GM21390 (cell line): ENCODE measurements around the gene HCK.

Experiments used
- ATAC-seq: cut with Tn5 transposase; IDR thresholded peaks from one replicate; pipeline ENCODE4 v1.9.1; 2021; ENCODE audit not compliant: unreplicated experiment

HCK gene

DNA sequence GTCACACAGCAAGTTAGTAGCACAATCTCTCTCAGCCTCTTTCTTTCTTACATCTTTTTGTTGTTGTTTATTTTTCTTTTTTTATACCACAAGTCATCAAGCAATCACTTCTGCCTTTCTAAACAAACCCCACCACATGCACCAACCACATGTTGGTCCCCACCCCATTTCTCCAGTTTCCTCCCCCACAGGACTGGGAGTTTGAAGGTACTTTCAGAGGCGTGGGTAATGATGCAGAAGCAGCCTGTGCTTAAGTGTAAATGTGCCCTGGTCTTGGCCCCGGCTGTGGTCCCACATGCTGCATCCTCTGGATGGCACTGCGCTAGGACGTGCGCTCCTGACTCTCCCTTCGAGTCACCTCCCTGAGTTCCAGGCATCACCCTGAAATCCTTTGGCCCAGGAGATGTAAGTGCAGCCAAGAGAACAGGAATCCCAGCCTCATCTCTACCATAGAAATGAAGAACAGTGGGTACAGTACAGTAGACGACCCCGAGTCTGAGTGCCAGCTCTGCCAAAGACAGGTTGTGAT is 5.7 kb downstream of the HCK start:
- ATAC-seq, result no peak

DNA sequence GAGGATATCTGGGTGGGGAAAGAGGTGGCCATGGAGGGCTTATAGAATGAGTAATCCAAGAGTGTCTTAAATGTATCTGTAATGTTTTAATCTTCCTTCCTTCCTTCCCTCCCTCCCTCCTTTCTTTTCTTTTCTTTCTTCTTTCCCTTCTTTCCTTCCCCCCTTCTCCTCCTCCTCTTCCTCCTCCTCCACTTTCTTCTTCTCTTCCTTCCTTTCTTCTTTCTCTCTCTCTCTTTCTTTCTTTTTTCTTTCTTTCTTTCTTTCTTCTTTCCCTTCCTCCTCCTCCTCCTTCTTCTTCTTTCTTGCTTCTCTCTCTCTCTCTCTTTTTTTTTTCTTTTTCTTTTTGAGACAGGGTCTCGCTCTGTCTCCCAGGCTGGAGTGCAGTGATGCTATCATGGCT is 7.1 kb downstream of the HCK start:
- no peak for ATAC-seq

DNA sequence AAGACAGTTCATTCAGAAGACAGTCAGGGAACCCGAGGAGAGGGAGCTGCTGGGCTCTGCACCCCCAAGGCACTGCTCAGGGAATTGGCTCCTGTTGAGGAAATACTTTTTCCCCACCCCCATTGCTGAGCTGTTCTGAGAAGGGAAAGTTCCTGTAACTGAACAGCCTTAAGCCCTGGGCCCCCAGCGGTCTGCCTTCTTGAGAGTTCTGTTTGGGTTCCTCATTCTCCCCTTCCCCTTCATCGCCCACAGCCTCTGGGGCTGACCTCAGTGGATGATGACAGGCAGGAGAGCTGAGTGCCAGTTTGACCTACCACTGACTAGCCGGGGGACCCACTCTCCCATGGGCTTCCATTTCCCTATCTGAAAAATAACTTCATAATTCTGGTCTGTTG is 10.7 kb downstream of the HCK start:
- no peak for ATAC-seq

DNA sequence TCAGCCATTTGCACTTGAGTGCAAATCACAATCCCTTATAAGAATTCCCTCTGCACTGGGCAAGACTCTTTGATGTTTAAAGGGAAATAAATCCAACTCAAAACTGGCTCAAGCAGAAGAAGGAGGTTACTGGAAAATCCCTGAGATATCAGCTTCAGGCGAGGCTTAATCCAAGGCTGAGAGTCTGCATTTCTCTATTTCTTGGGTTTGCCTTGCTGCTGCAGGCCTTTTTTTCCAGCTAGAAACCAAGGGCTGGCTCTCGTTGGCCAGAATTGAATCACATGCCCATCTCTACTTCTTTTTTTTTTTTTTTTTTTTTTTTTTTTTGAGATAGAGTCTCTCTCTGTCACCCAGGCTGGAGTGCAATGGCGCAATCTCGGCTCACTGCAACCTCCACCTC is 11.7 kb downstream of the HCK start:
- no peak for ATAC-seq

DNA sequence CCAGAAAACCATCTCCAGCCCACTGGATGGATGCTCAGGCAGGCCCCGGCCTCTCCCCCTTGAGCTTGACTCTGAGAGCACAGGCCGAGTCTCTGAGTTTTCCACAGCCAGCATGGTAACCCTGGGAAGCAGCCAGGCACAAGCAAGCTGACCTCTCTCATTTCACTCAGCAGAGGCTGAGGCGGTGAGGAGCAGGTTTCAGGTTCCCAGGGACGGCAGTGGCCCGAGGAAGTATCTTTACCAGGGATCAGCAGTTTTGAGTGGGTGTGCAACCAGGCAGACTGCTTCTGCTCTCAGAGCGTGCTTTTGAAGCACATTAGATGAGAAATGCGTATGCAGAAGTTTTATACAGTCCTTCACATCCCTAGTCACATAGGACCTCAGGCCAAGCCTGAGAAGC is 12.6 kb downstream of the HCK start:
- ATAC-seq, result no peak

DNA sequence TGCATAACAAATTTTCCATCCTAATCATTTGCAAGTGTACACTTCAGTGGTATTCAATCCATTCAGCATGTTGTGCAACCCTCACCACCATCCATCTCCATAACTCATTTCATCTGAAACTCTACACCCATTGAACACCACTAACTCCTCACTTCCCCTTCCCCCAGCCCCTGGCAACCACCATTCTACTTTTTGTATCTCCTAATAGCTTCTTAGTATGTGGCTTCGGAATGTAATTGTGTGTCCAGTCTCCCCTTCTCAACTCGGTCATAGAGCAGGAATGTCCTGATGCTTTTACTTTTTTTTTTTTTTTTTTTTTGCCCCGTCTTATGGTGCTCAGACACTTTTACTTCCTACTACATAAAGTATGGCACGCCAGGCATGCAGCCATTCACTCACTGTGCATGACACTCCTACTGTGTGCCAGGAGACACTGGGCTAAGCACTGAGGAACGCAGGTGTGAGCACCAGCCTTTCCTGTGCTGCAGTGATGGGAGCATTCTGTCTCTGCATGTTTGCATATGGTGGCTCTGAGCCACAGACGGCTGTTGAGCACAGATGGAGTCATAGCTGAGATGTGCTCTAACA is 15.3 kb downstream of the HCK start:
- no peak for ATAC-seq

DNA sequence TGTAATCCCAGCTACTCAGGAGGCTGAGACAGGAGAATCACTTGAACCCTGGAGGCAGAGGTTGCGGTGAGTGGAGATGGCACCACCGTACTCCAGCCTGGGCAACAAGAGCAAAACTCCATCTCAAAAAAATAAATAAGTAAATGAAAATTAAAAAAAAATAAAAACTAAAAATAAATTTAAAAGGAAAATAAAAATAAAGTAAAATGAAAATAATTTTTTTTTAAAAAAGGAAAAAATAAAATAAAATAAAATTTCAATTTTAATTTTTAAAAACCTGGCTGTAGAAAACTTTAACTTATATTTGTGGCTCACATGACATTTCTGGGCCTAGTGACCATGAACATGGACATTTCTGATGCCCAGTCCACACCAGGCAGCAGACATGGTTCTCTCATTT is 16.1 kb downstream of the HCK start:
- ATAC-seq, result no peak

DNA sequence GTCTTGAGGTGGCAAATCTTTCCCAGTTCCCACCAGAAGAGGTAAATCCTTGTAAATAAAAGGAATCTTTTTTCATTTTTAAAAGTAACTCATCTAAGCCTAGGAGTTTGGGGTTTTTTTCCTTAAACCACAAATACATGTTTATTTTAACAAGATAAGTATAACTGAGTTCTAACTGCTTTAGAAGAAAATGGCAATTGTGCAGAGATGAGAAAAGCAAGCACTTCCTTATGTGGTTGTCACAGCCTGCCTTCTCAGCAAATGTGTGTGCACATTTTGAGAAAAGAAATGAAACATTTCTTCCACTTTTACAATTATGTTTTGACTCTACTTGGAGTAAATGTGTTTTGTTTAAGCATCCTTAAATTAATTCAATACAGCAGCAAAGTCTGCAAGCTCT is 17.7 kb downstream of the HCK start:
- no peak for ATAC-seq

DNA sequence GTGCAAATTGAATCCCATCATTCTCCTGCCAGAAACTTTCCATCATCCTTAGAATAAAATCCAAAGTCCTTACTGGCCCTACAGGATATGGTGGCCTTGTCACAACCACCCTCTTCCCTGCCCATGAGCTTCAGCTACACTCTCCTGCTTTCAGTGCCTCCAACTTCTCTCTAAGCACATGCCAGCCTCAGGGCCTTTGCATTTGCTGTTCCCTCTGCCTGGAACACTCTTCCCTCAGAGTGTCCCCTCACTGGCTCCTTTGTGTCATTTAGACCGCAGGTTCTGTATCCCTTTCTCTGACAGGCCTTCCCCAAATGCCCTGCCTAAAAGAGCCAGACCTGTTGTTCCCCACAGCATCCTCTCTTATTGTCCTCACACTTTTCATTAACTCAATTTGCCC is 18.2 kb downstream of the HCK start:
- ATAC-seq, result no peak

DNA sequence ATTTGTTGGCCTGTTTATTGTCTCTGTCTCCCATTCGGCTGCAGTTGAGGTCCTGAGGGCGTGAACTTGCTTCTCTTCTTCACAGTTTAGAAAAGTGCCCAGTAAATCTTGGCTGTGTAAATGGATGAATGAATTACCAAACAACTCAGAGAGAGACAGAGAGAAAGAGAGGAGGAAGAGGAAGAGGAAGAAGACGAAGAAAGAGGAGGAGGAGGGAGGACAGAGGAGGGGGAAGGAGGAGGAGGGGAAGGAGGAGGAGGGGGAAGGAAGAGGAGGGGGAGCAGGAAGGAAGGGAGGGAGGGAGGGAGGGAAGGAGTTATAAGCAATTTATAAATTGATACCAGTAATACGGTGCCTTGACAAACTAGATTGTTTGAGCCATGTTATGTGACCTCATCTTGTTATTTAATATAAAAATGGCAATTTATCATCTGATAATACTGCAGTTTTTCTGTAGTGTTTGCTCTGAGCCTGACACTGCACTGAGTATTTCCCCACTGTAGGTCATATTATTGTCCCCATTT is 18.7 kb downstream of the HCK start:
- ATAC-seq, result no peak

DNA sequence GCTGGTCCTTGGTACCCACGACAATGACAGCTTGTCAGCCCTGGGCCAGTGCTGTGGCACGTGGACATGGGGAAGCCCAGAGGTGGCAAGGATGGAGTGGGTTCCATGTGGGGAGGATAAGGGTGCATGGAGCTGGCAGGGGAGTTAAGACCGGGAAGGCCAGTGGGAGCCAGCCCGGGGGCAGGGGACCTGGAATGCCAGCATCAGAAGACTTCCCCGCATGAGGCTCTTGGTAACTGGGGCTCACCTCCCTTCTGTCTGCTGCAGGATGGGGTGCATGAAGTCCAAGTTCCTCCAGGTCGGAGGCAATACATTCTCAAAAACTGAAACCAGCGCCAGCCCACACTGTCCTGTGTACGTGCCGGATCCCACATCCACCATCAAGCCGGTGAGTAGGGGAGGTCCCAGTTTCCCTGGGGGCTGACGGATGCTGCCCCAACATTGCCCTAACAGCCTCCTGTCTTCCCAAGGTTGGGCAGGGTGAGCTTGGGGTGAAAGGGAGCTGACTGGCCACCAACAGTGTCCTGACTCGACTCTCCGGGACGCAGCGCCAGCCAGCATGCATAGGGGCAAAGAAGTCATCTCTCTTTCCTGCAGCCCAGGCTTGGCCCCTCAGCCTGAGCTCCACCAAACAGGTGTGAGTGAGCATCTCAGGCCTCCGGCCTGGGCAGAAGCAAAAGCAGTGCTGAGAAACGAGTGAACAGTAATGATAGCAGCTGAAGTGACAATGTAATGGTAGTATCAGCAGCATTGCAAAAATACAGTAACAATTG is 19.5 kb downstream of the HCK start:
- ATAC-seq, result no peak

DNA sequence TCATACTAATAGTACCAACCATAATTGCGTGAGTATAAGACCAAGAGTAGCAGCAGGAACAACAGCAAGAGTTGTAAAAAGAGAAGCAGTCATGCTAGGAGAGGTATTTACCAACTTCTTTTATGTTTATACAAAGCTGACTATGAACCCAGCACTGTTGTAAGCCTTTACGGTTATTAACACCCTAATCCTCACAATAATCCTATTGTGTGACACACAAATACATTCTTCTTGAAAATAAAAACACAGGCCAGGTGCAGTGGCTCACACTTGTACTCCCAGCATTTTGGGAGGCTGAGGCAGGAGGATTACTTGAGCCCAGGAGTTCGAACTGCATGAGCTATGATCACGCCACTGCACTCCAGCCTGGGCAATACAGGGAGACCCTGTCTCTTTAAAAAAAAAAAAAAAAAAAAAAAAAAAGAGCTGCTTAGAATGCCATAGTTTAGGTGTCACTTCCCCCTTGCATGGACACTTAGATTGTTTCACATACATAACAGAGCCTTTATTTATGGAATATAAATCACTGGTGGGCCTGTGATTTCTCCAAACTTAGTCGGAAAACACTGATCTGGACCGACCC is 20.2 kb downstream of the HCK start:
- ATAC-seq, result no peak

DNA sequence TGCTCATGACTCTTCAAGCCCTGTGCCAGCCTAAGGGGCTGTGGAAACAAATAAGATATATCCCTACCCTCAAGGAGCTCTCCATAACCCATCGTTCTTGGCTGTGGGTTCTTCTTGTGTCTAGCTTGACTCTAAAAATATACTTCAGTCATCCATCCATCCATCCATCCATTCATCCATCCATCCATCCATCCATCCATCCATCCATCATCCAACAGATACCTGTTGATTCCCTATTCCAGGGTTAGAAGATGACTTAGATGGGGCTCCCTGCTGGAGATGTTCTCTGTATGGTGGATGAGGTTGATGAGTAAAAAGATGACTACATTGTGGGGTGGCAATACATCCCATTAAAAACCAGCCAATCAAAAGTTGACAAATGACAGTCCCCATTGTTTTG is 23.5 kb downstream of the HCK start:
- ATAC-seq, result no peak

DNA sequence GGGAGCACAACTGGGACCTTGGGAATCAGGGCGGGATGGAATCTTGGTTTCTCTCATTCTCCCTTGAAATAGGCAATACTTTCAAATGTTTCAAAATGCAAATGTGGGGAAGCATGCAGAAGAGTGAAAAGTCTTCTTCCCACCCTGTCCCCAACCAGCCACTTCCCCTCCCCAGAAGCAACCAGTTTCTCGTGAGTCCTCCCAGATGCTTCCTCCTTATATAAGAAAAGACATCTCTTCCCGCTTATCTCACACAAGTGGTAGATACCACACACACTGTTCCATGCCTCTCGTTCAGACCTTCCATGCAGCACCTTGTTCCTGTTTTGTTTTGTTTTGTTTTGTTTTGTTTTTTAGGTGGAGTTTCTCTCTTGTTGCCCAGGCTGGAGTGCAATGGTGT is 25.1 kb downstream of the HCK start:
- no peak for ATAC-seq

DNA sequence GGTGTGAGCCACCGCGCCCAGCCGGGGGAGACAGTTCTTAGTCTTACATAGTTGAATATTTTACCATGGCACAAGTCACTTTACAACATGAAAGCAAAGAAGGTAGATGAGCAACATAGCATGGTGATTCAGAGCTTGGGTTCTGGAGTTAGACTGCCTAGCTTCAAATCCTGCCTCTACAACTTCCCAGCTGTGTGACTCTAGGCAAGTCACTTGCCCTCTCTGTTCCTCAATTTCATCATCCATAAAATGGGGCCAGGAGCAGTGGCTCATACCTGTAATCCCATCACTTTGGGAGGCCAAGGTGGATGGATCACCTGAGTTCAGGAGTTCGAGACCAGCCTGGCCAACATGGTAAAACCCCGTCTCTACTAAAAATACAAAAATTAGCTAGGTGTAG is 26.3 kb downstream of the HCK start:
- ATAC-seq, result no peak

DNA sequence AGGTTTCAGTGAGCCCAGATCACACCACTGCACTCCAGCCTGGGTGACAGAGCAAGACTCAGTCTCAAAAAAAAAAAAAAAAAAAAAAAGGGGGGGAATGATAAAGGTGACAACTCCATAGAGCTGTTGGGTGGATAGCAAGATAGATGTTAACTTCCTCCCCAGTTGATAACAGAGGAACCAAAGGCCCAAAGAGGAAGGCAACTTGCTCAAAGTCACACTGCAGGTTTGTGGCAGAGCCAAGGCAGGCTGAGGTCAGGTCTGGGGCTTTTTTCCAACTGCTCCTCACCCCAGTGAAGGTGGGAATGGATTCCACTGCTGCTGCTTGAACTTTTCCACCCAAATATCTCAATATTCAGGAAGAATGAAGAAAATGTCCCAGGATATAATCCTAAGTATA is 26.7 kb downstream of the HCK start:
- ATAC-seq, result no peak

DNA sequence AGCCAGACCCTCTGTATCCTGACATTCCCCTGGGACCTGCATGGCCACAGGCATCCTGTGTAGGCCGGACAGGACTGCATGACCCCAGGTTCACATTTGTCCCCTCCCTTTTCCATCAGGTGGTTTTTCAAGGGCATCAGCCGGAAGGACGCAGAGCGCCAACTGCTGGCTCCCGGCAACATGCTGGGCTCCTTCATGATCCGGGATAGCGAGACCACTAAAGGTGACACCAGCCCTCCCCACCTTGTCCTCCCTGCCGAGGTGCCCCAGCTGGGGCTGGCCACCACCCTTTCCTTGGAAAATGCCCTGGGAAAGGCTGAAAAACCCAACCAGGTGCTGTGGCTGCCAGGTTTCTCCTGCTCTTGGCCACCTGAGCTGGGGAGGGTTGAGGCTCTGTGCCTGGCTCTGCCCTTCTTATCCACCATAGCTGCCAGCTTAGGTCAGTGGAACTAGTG is 27.6 kb downstream of the HCK start:
- ATAC-seq, result no peak

DNA sequence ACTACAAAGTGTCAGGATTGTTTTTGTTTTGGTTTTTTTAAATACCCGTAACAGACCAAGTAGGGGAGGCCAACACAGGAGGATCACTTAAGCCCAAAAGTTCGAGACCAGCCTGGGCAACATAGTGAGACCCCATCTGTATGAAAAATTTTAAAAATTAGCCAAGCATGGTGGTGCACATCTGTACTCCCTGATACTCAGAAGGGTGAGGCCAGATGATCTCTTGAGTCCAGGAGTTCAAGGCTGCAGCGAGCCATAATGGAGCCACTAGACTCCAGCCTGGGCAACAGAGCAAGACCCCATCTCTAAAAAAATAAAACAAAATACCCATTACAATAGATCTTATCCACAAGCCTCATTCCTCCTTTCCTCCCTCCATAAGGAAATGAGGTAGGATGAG is 28.7 kb downstream of the HCK start:
- ATAC-seq, result no peak

DNA sequence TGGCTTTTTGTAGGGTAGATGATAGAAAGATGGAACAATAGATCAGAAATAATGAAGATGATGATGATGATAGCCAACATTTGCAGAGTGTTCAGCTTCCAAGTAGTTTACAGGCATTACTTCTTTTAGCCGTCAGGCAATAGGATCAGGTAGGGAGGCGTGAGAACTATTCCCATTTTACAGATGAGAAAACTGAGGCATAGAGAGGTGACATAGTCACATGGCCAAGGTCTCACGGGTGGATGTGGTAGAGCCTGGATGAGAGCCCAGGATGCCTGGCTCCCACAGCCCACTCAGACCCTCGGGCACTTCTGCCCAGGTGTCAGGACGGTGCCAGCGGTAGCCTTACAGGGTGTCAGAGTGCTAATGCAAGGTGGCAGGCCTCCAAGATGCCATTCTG is 31.4 kb downstream of the HCK start:
- no peak for ATAC-seq

DNA sequence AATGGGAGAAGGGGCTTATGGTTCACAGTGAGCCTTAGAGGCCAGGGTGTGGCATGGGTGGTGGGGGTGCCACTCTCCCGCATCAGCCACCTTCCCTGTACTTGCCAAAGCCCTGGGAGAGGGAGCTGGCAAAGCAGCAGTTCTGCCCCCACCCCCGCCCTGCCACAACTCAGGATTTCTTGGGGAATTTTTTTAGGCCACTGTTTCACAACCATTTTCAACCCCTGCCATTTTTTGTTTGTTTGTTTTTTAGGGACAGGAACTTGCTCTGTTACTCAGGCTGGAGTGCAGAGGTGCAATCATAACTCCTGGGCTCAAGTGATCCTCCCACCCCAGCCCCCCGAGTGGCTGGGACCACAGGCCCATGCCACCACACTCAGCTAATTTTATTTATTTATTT is 35.0 kb downstream of the HCK start:
- no peak for ATAC-seq

DNA sequence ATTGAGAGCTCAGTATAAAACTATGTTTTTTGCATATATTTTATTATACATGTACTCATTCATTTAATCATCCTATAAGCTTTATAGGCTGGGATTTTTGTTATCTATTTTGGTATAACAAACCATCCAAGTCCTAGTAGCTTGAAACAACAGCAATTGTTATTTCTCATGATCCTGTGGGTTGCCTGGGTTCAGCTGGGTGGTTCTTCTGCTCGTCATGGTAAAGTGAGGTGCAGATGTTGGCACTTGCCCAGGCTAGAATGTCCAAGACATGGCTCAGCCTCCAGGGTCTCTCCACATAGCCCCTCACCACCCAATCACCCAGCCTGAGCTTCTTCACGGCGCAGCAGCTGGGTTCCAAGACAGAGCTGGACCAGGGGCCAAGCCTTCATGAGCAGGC is 36.7 kb downstream of the HCK start:
- no peak for ATAC-seq
